KMS-11 (cell line): ENCODE results near the gene MRO.

Experiments
- H2AFZ ChIP-seq: fragments of 200-600 bp; sonication (generic); 2 replicates; pipeline ENCODE4 v1.6.1; 2016; ENCODE audit warnings: antibody characterized with exemption, mixed run types, low read depth
- H3K27ac ChIP-seq: fragments of 200-600 bp; sonication (generic); 2 replicates; pipeline ENCODE4 v1.6.1; 2016; ENCODE audit warnings: mild to moderate bottlenecking, mixed run types
- H3K27me3 ChIP-seq: fragments of 200-600 bp; sonication (generic); 2 replicates; pipeline ENCODE4 v1.6.1; 2017; ENCODE audit warnings: mild to moderate bottlenecking, low read depth, mixed run types, moderate library complexity; ENCODE audit not compliant: insufficient read depth
- H3K36me3 ChIP-seq: fragments of 200-600 bp; sonication (generic); 2 replicates; pipeline ENCODE4 v1.6.1; 2017; ENCODE audit warnings: mild to moderate bottlenecking, mixed run types; ENCODE audit not compliant: insufficient read depth
- H3K4me1 ChIP-seq: fragments of 200-600 bp; sonication (generic); 2 replicates; pipeline ENCODE4 v1.6.1; 2016; ENCODE audit warnings: mild to moderate bottlenecking, low read depth, mixed run types; ENCODE audit not compliant: poor library complexity, severe bottlenecking
- H3K4me2 ChIP-seq: fragments of 200-600 bp; sonication (generic); 2 replicates; pipeline ENCODE4 v1.7.0; 2016; ENCODE audit warnings: mild to moderate bottlenecking, mixed run types
- H3K4me3 ChIP-seq: fragments of 200-600 bp; sonication (generic); IDR thresholded peaks from 2 replicates; pipeline ENCODE4 v1.6.1; 2017; ENCODE audit warnings: low read depth, low read length, mixed read lengths; ENCODE audit not compliant: insufficient read depth
- H3K79me2 ChIP-seq: fragments of 200-600 bp; sonication (generic); 2 replicates; pipeline ENCODE4 v1.6.1; 2016; ENCODE audit warnings: low read depth, mixed run types; ENCODE audit not compliant: insufficient read depth
- H3K9ac ChIP-seq: fragments of 200-600 bp; sonication (generic); 2 replicates; pipeline ENCODE4 v1.6.1; 2016; ENCODE audit warnings: mild to moderate bottlenecking, mixed run types
- H4K20me1 ChIP-seq: fragments of 200-600 bp; sonication (generic); 2 replicates; pipeline ENCODE4 v1.6.1; 2016; ENCODE audit warnings: mild to moderate bottlenecking, mixed run types; ENCODE audit not compliant: insufficient read depth
- CTCF ChIP-seq: fragments of 200-600 bp; sonication (generic); conservative IDR thresholded peaks from 2 replicates; pipeline ENCODE4 v1.6.1; 2017; ENCODE audit warnings: low read depth, mild to moderate bottlenecking, antibody characterized with exemption, low read length, moderate library complexity, mixed read lengths

MRO gene

GRCh38 chr18:50855976-50856757, 36.4 kb upstream of the MRO start:
- H3K9ac ChIP-seq, result no peak overlapping the region

GRCh38 chr18:50853863-50854271, 34.1 kb upstream of the MRO start:
- no peaks in the 10 kb centered on the region for H3K4me1 ChIP-seq
- H3K27ac ChIP-seq, result no peak overlapping the region
- H3K79me2 ChIP-seq, result no peaks in the 10 kb centered on the region
- no peak overlapping the region for H3K4me3 ChIP-seq
- H3K9ac ChIP-seq, result no peak overlapping the region
- no peak for TF ChIP-seq CTCF
- no peaks in the 10 kb centered on the region for H4K20me1 ChIP-seq
- no peaks in the 10 kb centered on the region for H3K27me3 ChIP-seq
- H3K36me3 ChIP-seq, result no peaks in the 10 kb centered on the region
- no peak overlapping the region for H2AFZ ChIP-seq
- H3K4me2 ChIP-seq, result no peak overlapping the region

More at GRCh38 chr18:50855976-50856757, 36.4 kb upstream of the MRO start:
- no peak overlapping the region for H3K4me3 ChIP-seq
- H3K27me3 ChIP-seq, result no peaks in the 10 kb centered on the region
- no peak overlapping the region for H3K4me2 ChIP-seq
- H3K27ac ChIP-seq, result no peak overlapping the region
- no peak for TF ChIP-seq CTCF
- H2AFZ ChIP-seq, result no peak overlapping the region
- H4K20me1 ChIP-seq, result no peaks in the 10 kb centered on the region
- H3K79me2 ChIP-seq, result no peaks in the 10 kb centered on the region
- no peaks in the 10 kb centered on the region for H3K4me1 ChIP-seq
- no peaks in the 10 kb centered on the region for H3K36me3 ChIP-seq

- Histone ChIP-seq H2AFZ (no peak overlapping the region), H3K36me3 (no peaks in the 10 kb centered on the region), H3K27ac (no peak overlapping the region), H3K4me3 (no peak overlapping the region), H4K20me1 (no peaks in the 10 kb centered on the region), H3K79me2 (no peaks in the 10 kb centered on the region), H3K27me3 (no peaks in the 10 kb centered on the region), H3K4me1 (no peaks in the 10 kb centered on the region), H3K9ac (no peak overlapping the region), H3K4me2 (no peak overlapping the region)
- no peak for TF ChIP-seq CTCF
These were observed 30.7 kb upstream of the MRO start for GRCh38 chr18:50850307-50851065.

GRCh38 chr18:50849419-50849821, 29.6 kb upstream of the MRO start:
- H3K9ac ChIP-seq, result no peak overlapping the region
- no peaks in the 10 kb centered on the region for H3K79me2 ChIP-seq
- no peak overlapping the region for H2AFZ ChIP-seq
- H3K27me3 ChIP-seq, result no peaks in the 10 kb centered on the region
- no peaks in the 10 kb centered on the region for H3K4me1 ChIP-seq
- H3K4me2 ChIP-seq, result no peak overlapping the region
- TF ChIP-seq CTCF, result no peak
- no peaks in the 10 kb centered on the region for H4K20me1 ChIP-seq
- H3K27ac ChIP-seq, result no peak overlapping the region
- H3K36me3 ChIP-seq, result no peaks in the 10 kb centered on the region
- no peak overlapping the region for H3K4me3 ChIP-seq
